ENCODE data around the gene ANXA4. TPM values are rescaled to one million over a fixed set of nuclear protein-coding genes. Genes with fewer than 3 reads are reported as not detected.
A peak's percentile ranks its signal among the peaks of the same experiment; 100 is the strongest.

ANXA4 gene
- total RNA-seq, 1 donor from 2014 or later: 63.6 TPM

DNA sequence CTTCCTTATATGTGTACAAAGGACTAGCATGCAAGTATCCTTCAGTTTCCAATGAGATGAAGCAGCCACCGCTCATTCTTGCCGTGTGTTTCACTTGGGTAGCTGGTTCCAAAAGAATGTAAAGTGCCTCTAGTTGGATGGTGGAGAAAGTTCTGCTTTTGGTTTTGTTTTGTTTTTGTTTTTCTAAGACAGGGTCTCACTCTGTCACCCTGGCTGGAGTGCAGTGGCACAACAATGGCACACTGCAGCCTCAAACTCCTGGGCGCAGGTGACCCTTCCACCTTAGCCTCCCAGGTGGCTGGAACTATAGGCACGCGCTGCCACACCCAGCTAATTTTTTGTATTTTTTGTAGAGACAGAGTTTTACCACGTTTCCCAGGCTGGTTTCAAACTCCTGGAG is 8.3 kb downstream of the ANXA4 start:
- Histone ChIP-seq H3K4me1 (peaks cover 53% of the 10 kb centered on the region), H3K27me3 (no peaks in the 10 kb centered on the region), H3K27ac (peak overlapping the region; percentile 28), H3K36me3 (no peaks in the 10 kb centered on the region), H3K9me3 (no peaks in the 10 kb centered on the region), H3K4me3 (no peak overlapping the region)
- no peak for DNase-seq (ENCODE audit: extremely low spot score in 2 of 2)
- intact Hi-C loops (cut with DNase I): no loop called here
- TF ChIP-seq, protein P1, sequence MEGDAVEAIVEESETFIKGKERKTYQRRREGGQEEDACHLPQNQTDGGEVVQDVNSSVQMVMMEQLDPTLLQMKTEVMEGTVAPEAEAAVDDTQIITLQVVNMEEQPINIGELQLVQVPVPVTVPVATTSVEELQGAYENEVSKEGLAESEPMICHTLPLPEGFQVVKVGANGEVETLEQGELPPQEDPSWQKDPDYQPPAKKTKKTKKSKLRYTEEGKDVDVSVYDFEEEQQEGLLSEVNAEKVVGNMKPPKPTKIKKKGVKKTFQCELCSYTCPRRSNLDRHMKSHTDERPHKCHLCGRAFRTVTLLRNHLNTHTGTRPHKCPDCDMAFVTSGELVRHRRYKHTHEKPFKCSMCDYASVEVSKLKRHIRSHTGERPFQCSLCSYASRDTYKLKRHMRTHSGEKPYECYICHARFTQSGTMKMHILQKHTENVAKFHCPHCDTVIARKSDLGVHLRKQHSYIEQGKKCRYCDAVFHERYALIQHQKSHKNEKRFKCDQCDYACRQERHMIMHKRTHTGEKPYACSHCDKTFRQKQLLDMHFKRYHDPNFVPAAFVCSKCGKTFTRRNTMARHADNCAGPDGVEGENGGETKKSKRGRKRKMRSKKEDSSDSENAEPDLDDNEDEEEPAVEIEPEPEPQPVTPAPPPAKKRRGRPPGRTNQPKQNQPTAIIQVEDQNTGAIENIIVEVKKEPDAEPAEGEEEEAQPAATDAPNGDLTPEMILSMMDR (IDR thresholded peaks at IDR 0.05): no peak
- no peak for TF ChIP-seq POLR2A (IDR thresholded peaks at IDR 0.05)
- TF ChIP-seq POLR2AphosphoS5 (IDR thresholded peaks at IDR 0.05; ENCODE audit: insufficient read depth in 1 of 2, low read depth in 1 of 2): no peak

GRCh38 chr2:69753659-69754363 is 11.9 kb downstream of the ANXA4 start:
- TF ChIP-seq, protein P1 (IDR thresholded peaks at IDR 0.05): no peak
- no peak for TF ChIP-seq POLR2AphosphoS5 (IDR thresholded peaks at IDR 0.05; ENCODE audit: insufficient read depth in 1 of 2, low read depth in 1 of 2)
- TF ChIP-seq POLR2A (IDR thresholded peaks at IDR 0.05): no peak
- H3K4me3 ChIP-seq: no peak overlapping the region
- H3K36me3 ChIP-seq: peaks cover 0 to 10% of the 10 kb centered on the region in 2 donors
- H3K9me3 ChIP-seq: no peaks in the 10 kb centered on the region
- H3K27me3 ChIP-seq: no peaks in the 10 kb centered on the region
- no peak for DNase-seq (ENCODE audit: extremely low spot score in 2 of 2)
- H3K4me1 ChIP-seq: peaks cover 53% of the 10 kb centered on the region
- peak overlapping the region; percentile 80 for H3K27ac ChIP-seq
- intact Hi-C loops (cut with DNase I): loop anchor here (1.0 kb wide), 1 partner anchor 17 kb away; no protein-coding TSS in a partner anchor

DNA sequence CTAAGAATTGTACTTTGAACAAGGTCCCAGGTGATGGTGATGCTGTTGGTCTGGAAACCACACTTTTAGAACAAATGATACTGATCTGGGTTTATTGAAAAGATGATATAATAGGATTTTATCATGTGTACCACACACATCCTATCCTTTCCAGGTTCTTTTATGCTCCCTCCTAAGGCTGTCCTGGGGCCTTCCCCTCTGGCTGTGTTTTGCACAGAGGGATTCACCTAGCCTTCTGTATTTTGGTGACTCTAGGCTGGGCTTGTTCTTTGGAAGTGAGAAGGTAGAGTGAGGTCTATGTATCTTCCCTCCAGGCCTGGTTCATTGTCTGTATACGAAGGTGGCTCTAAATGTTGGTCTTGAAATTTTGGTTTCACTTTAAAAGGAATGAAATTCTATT is 12.7 kb downstream of the ANXA4 start:
- Histone ChIP-seq H3K36me3 (peaks cover 0 to 10% of the 10 kb centered on the region in 2 donors), H3K27ac (peak overlapping the region; percentile 80), H3K27me3 (no peaks in the 10 kb centered on the region), H3K4me3 (no peak overlapping the region), H3K9me3 (no peaks in the 10 kb centered on the region), H3K4me1 (peaks cover 53% of the 10 kb centered on the region)
- intact Hi-C loops (cut with DNase I): loop anchor here (1.0 kb wide), 1 partner anchor 17 kb away; no protein-coding TSS in a partner anchor
- no peak for DNase-seq (ENCODE audit: extremely low spot score in 2 of 2)
- TF ChIP-seq POLR2AphosphoS5 (IDR thresholded peaks at IDR 0.05; ENCODE audit: insufficient read depth in 1 of 2, low read depth in 1 of 2) (no peak), POLR2A (IDR thresholded peaks at IDR 0.05) (no peak)
- TF ChIP-seq, protein P1 (IDR thresholded peaks at IDR 0.05): no peak

- H3K9me3 ChIP-seq: no peaks in the 10 kb centered on the region
- peak overlapping the region; percentile 80 for H3K27ac ChIP-seq
- peaks cover 54% of the 10 kb centered on the region for H3K4me1 ChIP-seq
- no peak for DNase-seq (ENCODE audit: extremely low spot score in 2 of 2)
- H3K4me3 ChIP-seq: no peak overlapping the region
- intact Hi-C loops (cut with DNase I): no loop called here
- H3K27me3 ChIP-seq: no peaks in the 10 kb centered on the region
- TF ChIP-seq POLR2AphosphoS5 (IDR thresholded peaks at IDR 0.05; ENCODE audit: insufficient read depth in 1 of 2, low read depth in 1 of 2) (peak in 1 of 2 donors; percentile 71), POLR2A (IDR thresholded peaks at IDR 0.05) (no peak)
- TF ChIP-seq, protein P1 (IDR thresholded peaks at IDR 0.05): no peak
- peaks cover 0 to 10% of the 10 kb centered on the region in 2 donors for H3K36me3 ChIP-seq
These were observed 14.0 kb downstream of the ANXA4 start for GRCh38 chr2:69755862-69756467.

GRCh38 chr2:69762025-69762424 is 20.1 kb downstream of the ANXA4 start:
- intact Hi-C loops (cut with DNase I): no loop called here
- Histone ChIP-seq H3K27me3 (no peaks in the 10 kb centered on the region), H3K36me3 (peaks cover 0 to 10% of the 10 kb centered on the region in 2 donors), H3K4me3 (peak overlapping the region in 1 of 2 donors; percentile 25), H3K9me3 (no peaks in the 10 kb centered on the region), H3K4me1 (peaks cover 52% of the 10 kb centered on the region), H3K27ac (peak overlapping the region; percentile 91)
- no peak for TF ChIP-seq POLR2AphosphoS5 (IDR thresholded peaks at IDR 0.05; ENCODE audit: insufficient read depth in 1 of 2, low read depth in 1 of 2)
- no peak for DNase-seq (ENCODE audit: extremely low spot score in 2 of 2)

Measured in vagina (tissue), 2 donors.